ENCODE results near the gene MYO9B.

DNA sequence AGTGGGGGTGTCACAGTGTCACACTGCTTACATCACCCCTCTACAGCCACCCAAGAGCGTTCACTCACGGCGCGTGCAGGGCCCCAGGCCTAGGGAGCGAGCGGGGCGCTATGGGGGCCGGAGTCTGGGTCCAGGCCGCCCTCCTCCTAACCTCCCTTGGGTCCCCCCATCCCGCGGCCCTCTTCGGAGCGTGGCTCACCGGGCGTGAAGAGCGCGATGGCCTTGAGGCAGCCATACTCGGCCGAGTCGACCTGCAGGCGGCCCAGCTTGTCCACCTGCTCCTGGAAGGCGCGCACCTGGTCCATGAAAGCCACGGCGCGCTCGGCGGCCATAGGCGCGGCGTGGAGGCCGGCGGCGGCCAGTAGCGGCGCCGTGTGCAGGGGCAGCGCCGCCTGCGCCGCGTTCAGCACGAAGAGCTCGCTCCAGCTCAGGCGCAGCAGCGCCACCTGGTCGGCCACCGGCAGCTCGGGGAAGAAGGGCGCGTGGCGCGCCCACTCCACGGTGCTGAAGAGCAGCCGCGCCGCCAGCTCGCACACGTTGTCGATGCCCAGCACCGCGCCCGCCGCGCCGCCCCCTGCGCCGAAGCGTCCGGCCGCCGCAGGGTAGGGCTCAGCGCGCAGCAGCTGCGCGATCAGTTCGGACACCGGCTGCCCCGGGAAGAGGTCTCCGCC, 159.9 kb downstream of the MYO9B start:
- TF ChIP-seq POLR2AphosphoS5 (IDR thresholded peaks at IDR 0.05; ENCODE audit: low read depth, low read length) (no peak), TAF1 (IDR thresholded peaks at IDR 0.05; ENCODE audit: borderline replicate concordance, low read depth, low read length) (no peak)
